ENCODE data around the gene TLCD3A. TPM values are rescaled to one million over a fixed set of nuclear protein-coding genes. Genes with fewer than 3 reads are reported as not detected.
"Not testable (repeated sequence)": the region's sequence is repeated elsewhere in the genome, so short reads cannot be mapped to it uniquely, and the experiment has no call there.

Gene TLCD3A
- total and polyA plus RNA-seq, 10 of the 15 experiments (the other 5 are each of a cell fraction or from before 2014, with no cell fraction given) = 2.9 to 29.7 (median 17.8) TPM

DNA sequence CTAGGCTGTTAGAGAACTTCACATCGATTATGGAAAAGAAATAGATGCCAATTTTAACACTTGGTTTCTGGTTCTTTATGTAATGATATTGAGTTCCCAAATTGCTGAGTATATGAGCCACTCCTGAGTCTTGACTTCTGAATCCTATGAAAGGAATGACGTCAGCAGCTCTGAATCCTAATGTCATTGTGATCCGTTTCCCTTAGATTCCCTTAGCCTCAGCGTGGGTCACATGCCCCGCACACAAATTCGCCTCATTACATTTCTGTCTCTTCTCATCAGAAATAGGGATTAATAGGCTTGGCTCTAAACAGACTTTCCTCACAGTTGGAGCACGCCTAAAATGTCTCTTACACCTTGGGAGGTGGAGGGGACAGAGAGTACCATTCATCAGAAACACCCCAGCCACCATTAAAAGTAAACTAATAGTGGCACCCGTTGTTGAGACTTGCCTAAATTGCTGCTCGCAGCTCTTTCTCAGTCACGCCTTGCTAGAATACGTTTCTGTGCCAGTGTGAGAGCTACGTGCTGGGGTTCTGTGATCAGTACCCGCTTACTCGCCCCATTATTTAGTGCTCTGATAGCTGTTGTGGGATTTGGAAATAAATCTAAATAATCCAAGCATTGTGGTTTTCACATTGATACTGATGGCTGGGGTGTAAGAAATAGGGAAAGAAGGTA is 56.9 kb downstream of the TLCD3A start (continued):
- TF ChIP-seq EGR1 (IDR thresholded peaks at IDR 0.05; ENCODE audit: borderline replicate concordance in 1 of 2, low read depth in 2 of 2, low read length in 2 of 2) (no peak), FOS (IDR thresholded peaks at IDR 0.05; ENCODE audit: borderline replicate concordance, extremely low read depth, insufficient read length) (no peak), EZH2 (IDR thresholded peaks at IDR 0.05; ENCODE audit: borderline replicate concordance, control insufficient read depth, low read depth, low read length) (no peak), YBX1 (IDR thresholded peaks at IDR 0.05) (no peak), CHD1 (IDR thresholded peaks at IDR 0.05; ENCODE audit: low read depth, low read length) (no peak), ZNF384 (IDR thresholded peaks at IDR 0.05; ENCODE audit: borderline replicate concordance, low read depth, low read length) (no peak)
- TF ChIP-seq, protein P1, sequence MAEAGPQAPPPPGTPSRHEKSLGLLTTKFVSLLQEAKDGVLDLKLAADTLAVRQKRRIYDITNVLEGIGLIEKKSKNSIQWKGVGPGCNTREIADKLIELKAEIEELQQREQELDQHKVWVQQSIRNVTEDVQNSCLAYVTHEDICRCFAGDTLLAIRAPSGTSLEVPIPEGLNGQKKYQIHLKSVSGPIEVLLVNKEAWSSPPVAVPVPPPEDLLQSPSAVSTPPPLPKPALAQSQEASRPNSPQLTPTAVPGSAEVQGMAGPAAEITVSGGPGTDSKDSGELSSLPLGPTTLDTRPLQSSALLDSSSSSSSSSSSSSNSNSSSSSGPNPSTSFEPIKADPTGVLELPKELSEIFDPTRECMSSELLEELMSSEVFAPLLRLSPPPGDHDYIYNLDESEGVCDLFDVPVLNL (IDR thresholded peaks at IDR 0.05; ENCODE audit: low read depth, low read length) = no peak

DNA sequence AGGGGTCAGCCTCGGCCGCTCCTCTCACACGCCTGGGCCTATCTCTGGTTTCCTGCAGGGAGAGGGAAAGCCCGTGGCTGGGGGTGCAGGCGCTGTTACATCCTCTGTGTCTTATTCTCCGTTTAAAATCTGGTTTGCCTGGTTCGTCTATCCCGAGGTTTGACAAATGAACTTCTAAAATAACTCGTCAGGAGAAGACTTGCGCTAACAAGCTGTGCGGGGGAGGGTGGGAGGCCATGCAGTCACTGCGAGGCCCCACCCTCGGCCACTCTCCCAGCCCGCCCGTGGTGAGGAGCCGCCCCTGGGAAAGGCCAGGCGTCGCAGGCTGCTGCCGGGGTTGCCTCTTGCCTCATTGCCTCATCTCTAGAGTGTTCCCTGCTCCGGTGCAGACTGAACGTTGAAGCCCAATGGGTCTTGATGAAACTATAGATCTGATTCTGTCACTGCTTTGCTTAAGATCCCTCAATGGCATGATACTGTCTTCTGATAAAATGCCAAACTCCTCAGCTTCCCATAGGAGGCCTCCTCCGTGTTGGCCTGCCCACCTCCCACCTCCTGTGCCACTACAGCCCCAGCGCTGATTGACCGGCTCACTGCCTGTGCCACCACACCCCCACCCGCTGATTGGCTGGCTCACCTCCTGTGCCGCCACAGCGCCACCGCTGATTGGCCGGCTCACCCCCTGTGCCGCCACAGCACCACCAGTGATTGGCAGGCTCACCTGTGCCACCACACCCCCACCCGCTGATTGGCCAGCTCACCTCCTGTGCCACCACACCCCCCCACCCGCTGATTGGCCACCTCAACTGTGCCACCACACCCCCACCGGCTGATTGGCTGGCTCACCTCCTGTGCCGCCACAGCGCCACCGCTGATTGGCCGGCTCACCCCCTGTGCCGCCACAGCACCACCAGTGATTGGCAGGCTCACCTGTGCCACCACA is 57.8 kb downstream of the TLCD3A start:
- BruUV-seq (replicated peaks); H3K9ac ChIP-seq (ENCODE audit: control insufficient read depth, insufficient read depth, low read length); H3K27me3 ChIP-seq (replicated peaks in 1 of 2; ENCODE audit: control insufficient read depth in 2 of 2, insufficient read depth in 2 of 2, low read length in 1 of 2); POLR2A ChIA-PET; H3K4me3 ChIP-seq; H3K79me2 ChIP-seq (ENCODE audit: control insufficient read depth, insufficient read depth, low read length); FAIRE-seq; CTCF ChIA-PET; in situ Hi-C loops (cut with MboI); DNase-seq (ENCODE audit: low read depth, low spot score); H2AFZ ChIP-seq (ENCODE audit: control insufficient read depth, low read depth, low read length); intact Hi-C loops (cut with micrococcal nuclease; ENCODE audit: unreplicated experiment); SMC1A ChIA-PET (ENCODE audit: uncharacterized antibody, unreplicated experiment); H3K27ac ChIP-seq (ENCODE audit: control insufficient read depth, insufficient read depth); H3K4me2 ChIP-seq (ENCODE audit: control insufficient read depth, insufficient read depth); H3K4me1 ChIP-seq (ENCODE audit: control insufficient read depth, insufficient read depth, low read length); H3K9me3 ChIP-seq (replicated peaks; ENCODE audit: control insufficient read depth, insufficient read depth, low read length); ATAC-seq; H4K20me1 ChIP-seq (ENCODE audit: control insufficient read depth, insufficient read depth); RAD21 ChIA-PET (ENCODE audit: unreplicated experiment): not testable (repeated sequence)
- 93% methylated on average over 33 of the region's 38 CpGs for WGBS (ENCODE audit: insufficient coverage, insufficient replicate concordance, low lambda C conversion rate, missing lambda C conversion rate)
- peaks cover 6 to 11% of the 10 kb centered on the region in 2 experiments; a peak in 3 of 4 replicates for H3K36me3 ChIP-seq (ENCODE audit: control insufficient read depth in 2 of 2, insufficient read depth in 2 of 2, low read length in 1 of 2)

DNA sequence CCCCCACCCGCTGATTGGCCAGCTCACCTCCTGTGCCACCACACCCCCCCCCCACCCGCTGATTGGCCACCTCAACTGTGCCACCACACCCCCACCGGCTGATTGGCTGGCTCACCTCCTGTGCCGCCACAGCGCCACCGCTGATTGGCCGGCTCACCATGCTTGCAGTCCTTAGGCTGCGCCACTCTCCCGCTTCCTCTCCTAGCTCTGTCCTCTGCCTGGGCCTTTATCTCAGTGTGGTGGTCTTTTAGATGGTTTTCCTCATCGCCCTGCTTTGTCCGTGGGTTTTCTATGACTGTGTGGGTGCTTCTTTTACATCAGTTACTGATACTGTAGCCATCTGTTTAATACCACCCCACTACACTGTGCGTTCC is 58.5 kb downstream of the TLCD3A start:
- H3K9ac ChIP-seq (ENCODE audit: control insufficient read depth, insufficient read depth, low read length); BruUV-seq (replicated peaks); H4K20me1 ChIP-seq (ENCODE audit: control insufficient read depth, insufficient read depth); intact Hi-C loops (cut with micrococcal nuclease; ENCODE audit: unreplicated experiment); H3K4me3 ChIP-seq; CTCF ChIA-PET; ATAC-seq; H3K4me2 ChIP-seq (ENCODE audit: control insufficient read depth, insufficient read depth); in situ Hi-C loops (cut with MboI); H3K4me1 ChIP-seq (ENCODE audit: control insufficient read depth, insufficient read depth, low read length); H3K27ac ChIP-seq (ENCODE audit: control insufficient read depth, insufficient read depth); H3K9me3 ChIP-seq (replicated peaks; ENCODE audit: control insufficient read depth, insufficient read depth, low read length); H3K79me2 ChIP-seq (ENCODE audit: control insufficient read depth, insufficient read depth, low read length); RAD21 ChIA-PET (ENCODE audit: unreplicated experiment); H2AFZ ChIP-seq (ENCODE audit: control insufficient read depth, low read depth, low read length); FAIRE-seq; H3K27me3 ChIP-seq (replicated peaks in 1 of 2; ENCODE audit: control insufficient read depth in 2 of 2, insufficient read depth in 2 of 2, low read length in 1 of 2); DNase-seq (ENCODE audit: low read depth, low spot score); POLR2A ChIA-PET; SMC1A ChIA-PET (ENCODE audit: uncharacterized antibody, unreplicated experiment): not testable (repeated sequence)
- 98% methylated on average over 9 of the region's 12 CpGs for WGBS (ENCODE audit: insufficient coverage, insufficient replicate concordance, low lambda C conversion rate, missing lambda C conversion rate)
- H3K36me3 ChIP-seq (ENCODE audit: control insufficient read depth in 2 of 2, insufficient read depth in 2 of 2, low read length in 1 of 2) = peaks cover 6 to 11% of the 10 kb centered on the region in 2 experiments; a peak in 3 of 4 replicates
